Activated T-helper 1 cell treated with anti-CD3 and anti-CD28 coated beads, Interleukin-12 subunit alpha, Interleukin-12 subunit beta, Interleukin-2, Interleukin-4 antibody, amounts not matched to agents 30 ng/mL and 10 ng/mL and 1 ng/mL, durations not matched to agents 14 hours and 24 hours and 36 hours (primary cell): ENCODE measurements around the gene VMP1. TPM values are rescaled to one million over a fixed set of nuclear protein-coding genes. Genes with fewer than 3 reads are reported as not detected.

Source experiments
- DNase-seq: peaks from one replicate; pipeline ENCODE4 v3.0.0; 2021; ENCODE audit warnings: low spot score
- H3K27ac Mint-ChIP-seq: one replicate; pipeline ENCODE4 v1.8.0; 2021; ENCODE audit warnings: mild to moderate bottlenecking, mixed read lengths
- H3K27me3 Mint-ChIP-seq: one replicate; pipeline ENCODE4 v1.8.0; 2022; ENCODE audit warnings: mild to moderate bottlenecking, moderate library complexity, mixed read lengths; ENCODE audit not compliant: insufficient read depth
- H3K36me3 Mint-ChIP-seq: one replicate; pipeline ENCODE4 v1.8.0; 2021; ENCODE audit warnings: low read depth, mixed read lengths
- H3K4me1 Mint-ChIP-seq: one replicate; pipeline ENCODE4 v1.8.0; 2021; ENCODE audit warnings: low read depth, mixed read lengths
- H3K4me3 Mint-ChIP-seq: one replicate; pipeline ENCODE4 v1.8.0; 2021; ENCODE audit warnings: mild to moderate bottlenecking, moderate library complexity, mixed read lengths
- H3K9me3 Mint-ChIP-seq: one replicate; pipeline ENCODE4 v1.8.0; 2021; ENCODE audit warnings: mixed read lengths
- intact Hi-C: fragments of 100-400 bp; cut with micrococcal nuclease; formaldehyde crosslinking; loops from one replicate; pipeline ENCODE4 v1.15.1; 2024
- total RNA-seq: library from RNA; stranded (reverse); gene quantifications from 2 replicates; pipeline ENCODE4 v1.2.3, GENCODE V29; 2022

VMP1 gene
- 357 and 374 TPM in 2 replicates for total RNA-seq

- intact Hi-C loops: loop anchor here (1.0 to 10.0 kb wide), 13 partner anchors 19 to 685 kb away; partner anchors contain the start of genes CLTC, GDPD1, PRR11 and RNFT1
- Mint-ChIP-seq H3K4me3 (peak within 1 kb of the TSS; percentile 98), H3K4me1 (peaks cover 50% of the 10 kb centered on the region), H3K27me3 (no peaks in the 10 kb centered on the region), H3K9me3 (no peaks in the 10 kb centered on the region), H3K36me3 (peaks cover 13% of the 10 kb centered on the region), H3K27ac (peak within 1 kb of the TSS; percentile 96)
- peak; percentile 92 for DNase-seq
Measured at GRCh38 chr17:59707149-59707970, at the start of gene VMP1, which contains the start of gene PTRH2. Gene VMP1, plus strand, starts transcription at chr17:59707654. Its CDS starts 23,793 bp downstream, at chr17:59731447. Gene PTRH2, minus strand, starts transcription at chr17:59707430. Its CDS starts 9,452 bp downstream, at chr17:59697978.

GRCh38 chr17:59666235-59666634 lies 41.2 kb upstream of the VMP1 start:
- no peak overlapping the region for H3K4me3 Mint-ChIP-seq
- no peak overlapping the region for H3K27ac Mint-ChIP-seq
- no peaks in the 10 kb centered on the region for H3K27me3 Mint-ChIP-seq
- intact Hi-C loops: no loop called here
- no peaks in the 10 kb centered on the region for H3K9me3 Mint-ChIP-seq
- H3K36me3 Mint-ChIP-seq: peaks cover 37% of the 10 kb centered on the region
- no peak for DNase-seq
- H3K4me1 Mint-ChIP-seq: peaks cover 21% of the 10 kb centered on the region

- Mint-ChIP-seq H3K4me3 (no peak overlapping the region), H3K36me3 (peaks cover 40% of the 10 kb centered on the region), H3K4me1 (peaks cover 28% of the 10 kb centered on the region), H3K27me3 (no peaks in the 10 kb centered on the region), H3K27ac (peak overlapping the region; percentile 34), H3K9me3 (no peaks in the 10 kb centered on the region)
- no peak for DNase-seq
- intact Hi-C loops: no loop called here
Measured at GRCh38 chr17:59668816-59669215, 38.6 kb upstream of the VMP1 start.

- H3K4me3 Mint-ChIP-seq: no peak overlapping the region
- peaks cover 28% of the 10 kb centered on the region for H3K4me1 Mint-ChIP-seq
Measured at GRCh38 chr17:59669411-59669810, 38.0 kb upstream of the VMP1 start.

GRCh38 chr17:59669944-59670343 lies 37.5 kb upstream of the VMP1 start:
- peaks cover 28% of the 10 kb centered on the region for H3K4me1 Mint-ChIP-seq
- H3K27me3 Mint-ChIP-seq: no peaks in the 10 kb centered on the region
- no peaks in the 10 kb centered on the region for H3K9me3 Mint-ChIP-seq
- H3K36me3 Mint-ChIP-seq: peaks cover 37% of the 10 kb centered on the region
- DNase-seq: no peak
- no peak overlapping the region for H3K4me3 Mint-ChIP-seq
- intact Hi-C loops: no loop called here
- H3K27ac Mint-ChIP-seq: peak overlapping the region; percentile 6

More at GRCh38 chr17:59669411-59669810, 38.0 kb upstream of the VMP1 start:
- Mint-ChIP-seq H3K9me3 (no peaks in the 10 kb centered on the region), H3K27ac (peak overlapping the region; percentile 6), H3K36me3 (peaks cover 39% of the 10 kb centered on the region), H3K27me3 (no peaks in the 10 kb centered on the region)
- no peak for DNase-seq
- intact Hi-C loops: no loop called here

GRCh38 chr17:59671386-59671785 lies 36.1 kb upstream of the VMP1 start:
- Mint-ChIP-seq H3K27me3 (no peaks in the 10 kb centered on the region), H3K9me3 (no peaks in the 10 kb centered on the region), H3K4me1 (peaks cover 28% of the 10 kb centered on the region), H3K4me3 (no peak overlapping the region), H3K27ac (peak overlapping the region; percentile 20), H3K36me3 (peaks cover 36% of the 10 kb centered on the region)
- DNase-seq: no peak
- intact Hi-C loops: no loop called here

- no peak overlapping the region for H3K4me3 Mint-ChIP-seq
- H3K36me3 Mint-ChIP-seq: peaks cover 37% of the 10 kb centered on the region
- H3K27ac Mint-ChIP-seq: no peak overlapping the region
Measured at GRCh38 chr17:59675231-59675630, 32.2 kb upstream of the VMP1 start.

GRCh38 chr17:59676716-59677115 lies 30.7 kb upstream of the VMP1 start:
- Mint-ChIP-seq H3K27ac (no peak overlapping the region), H3K4me3 (no peak overlapping the region), H3K27me3 (no peaks in the 10 kb centered on the region), H3K36me3 (peaks cover 40% of the 10 kb centered on the region), H3K9me3 (no peaks in the 10 kb centered on the region), H3K4me1 (peaks cover 2% of the 10 kb centered on the region)
- intact Hi-C loops: no loop called here
- no peak for DNase-seq

More at GRCh38 chr17:59675231-59675630, 32.2 kb upstream of the VMP1 start:
- peaks cover 10% of the 10 kb centered on the region for H3K4me1 Mint-ChIP-seq
- no peaks in the 10 kb centered on the region for H3K27me3 Mint-ChIP-seq
- no peaks in the 10 kb centered on the region for H3K9me3 Mint-ChIP-seq
- intact Hi-C loops: no loop called here
- DNase-seq: no peak

- Mint-ChIP-seq H3K36me3 (peaks cover 48% of the 10 kb centered on the region), H3K4me3 (no peak overlapping the region), H3K27ac (no peak overlapping the region), H3K9me3 (no peaks in the 10 kb centered on the region), H3K27me3 (no peaks in the 10 kb centered on the region), H3K4me1 (no peaks in the 10 kb centered on the region)
- no peak for DNase-seq
- intact Hi-C loops: no loop called here
Measured at GRCh38 chr17:59678918-59679317, 28.5 kb upstream of the VMP1 start.

GRCh38 chr17:59680314-59680713 lies 27.1 kb upstream of the VMP1 start:
- DNase-seq: no peak
- Mint-ChIP-seq H3K27me3 (no peaks in the 10 kb centered on the region), H3K9me3 (no peaks in the 10 kb centered on the region), H3K4me1 (no peaks in the 10 kb centered on the region), H3K36me3 (peaks cover 50% of the 10 kb centered on the region), H3K27ac (no peak overlapping the region), H3K4me3 (no peak overlapping the region)
- intact Hi-C loops: no loop called here

GRCh38 chr17:59683283-59683682 lies 24.2 kb upstream of the VMP1 start:
- Mint-ChIP-seq H3K27me3 (no peaks in the 10 kb centered on the region), H3K4me1 (peaks cover 7% of the 10 kb centered on the region), H3K9me3 (no peaks in the 10 kb centered on the region), H3K4me3 (no peak overlapping the region), H3K27ac (no peak overlapping the region), H3K36me3 (peaks cover 56% of the 10 kb centered on the region)
- DNase-seq: no peak
- intact Hi-C loops: no loop called here

- Mint-ChIP-seq H3K4me1 (peaks cover 7% of the 10 kb centered on the region), H3K4me3 (no peak overlapping the region), H3K36me3 (peaks cover 64% of the 10 kb centered on the region), H3K9me3 (no peaks in the 10 kb centered on the region), H3K27me3 (no peaks in the 10 kb centered on the region), H3K27ac (no peak overlapping the region)
- no peak for DNase-seq
- intact Hi-C loops: no loop called here
Measured at GRCh38 chr17:59684967-59685366, 22.5 kb upstream of the VMP1 start.

- peak overlapping the region; percentile 28 for H3K27ac Mint-ChIP-seq
- no peak overlapping the region for H3K4me3 Mint-ChIP-seq
- peaks cover 14% of the 10 kb centered on the region for H3K4me1 Mint-ChIP-seq
- intact Hi-C loops: loop anchor here (2.0 kb wide), 1 partner anchor 19 kb away; the partner anchor contains the start of genes PTRH2 and VMP1
- no peaks in the 10 kb centered on the region for H3K27me3 Mint-ChIP-seq
- no peaks in the 10 kb centered on the region for H3K9me3 Mint-ChIP-seq
- no peak for DNase-seq
- H3K36me3 Mint-ChIP-seq: peaks cover 65% of the 10 kb centered on the region
Measured at GRCh38 chr17:59688008-59688407, 19.4 kb upstream of the VMP1 start.
